HTR-8/SVneo (cell line): ENCODE results near the gene CD55.

Source experiments
- DNase-seq: peaks from one replicate; pipeline ENCODE4 v3.0.0; 2011; ENCODE audit warnings: low spot score, mixed read lengths; ENCODE audit not compliant: insufficient read length
- FAIRE-seq: peaks from 2 replicates; lab custom pipeline; 2011; peaks lifted over from hg19 to GRCh38; lab: Jason Lieb, UNC

CD55 gene

DNA sequence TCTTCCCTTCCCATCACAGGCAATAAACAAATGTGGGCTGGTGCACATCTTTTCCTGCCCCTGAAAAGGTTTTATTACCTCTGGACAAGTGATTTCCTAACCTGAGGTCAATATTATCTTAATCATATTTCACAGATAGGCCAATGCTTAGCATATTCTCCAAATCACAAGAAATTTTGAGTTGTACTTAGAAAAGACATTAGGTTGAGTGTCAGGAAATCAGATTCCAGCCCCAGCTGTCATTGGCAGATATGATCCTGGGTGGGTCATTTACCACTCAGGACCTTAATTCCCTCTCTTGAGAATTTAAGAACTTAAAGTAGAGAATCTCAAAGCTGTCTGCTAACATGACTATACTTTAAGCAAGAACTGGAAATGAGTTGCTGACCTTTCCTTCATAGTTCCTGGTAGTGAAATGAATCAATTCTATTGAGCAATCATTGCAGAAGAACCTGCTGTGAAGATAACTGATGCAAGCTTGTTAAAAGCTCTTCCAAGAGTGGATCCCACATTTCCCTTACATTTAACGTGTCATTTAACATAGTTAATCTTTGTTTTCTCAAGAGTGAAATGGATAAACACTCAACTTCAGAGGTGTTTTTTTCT, 86.3 kb downstream of the CD55 start:
- no peak for DNase-seq
- no peak for FAIRE-seq
